Activated CD4-positive, alpha-beta T cell treated with anti-CD3 and anti-CD28 coated beads, Interleukin-2, Interleukin-6, amounts not matched to agents 100 ng/mL and 50 ng/mL, durations not matched to agents 16 hours and 8 hours (primary cell): ENCODE data around the gene GRIN1.
A peak's percentile ranks its signal among the peaks of the same experiment; 100 is the strongest.

Experiments
- DNase-seq: peaks from one replicate; pipeline ENCODE4 v3.0.0-alpha.2; 2020

The GRIN1 gene

DNA sequence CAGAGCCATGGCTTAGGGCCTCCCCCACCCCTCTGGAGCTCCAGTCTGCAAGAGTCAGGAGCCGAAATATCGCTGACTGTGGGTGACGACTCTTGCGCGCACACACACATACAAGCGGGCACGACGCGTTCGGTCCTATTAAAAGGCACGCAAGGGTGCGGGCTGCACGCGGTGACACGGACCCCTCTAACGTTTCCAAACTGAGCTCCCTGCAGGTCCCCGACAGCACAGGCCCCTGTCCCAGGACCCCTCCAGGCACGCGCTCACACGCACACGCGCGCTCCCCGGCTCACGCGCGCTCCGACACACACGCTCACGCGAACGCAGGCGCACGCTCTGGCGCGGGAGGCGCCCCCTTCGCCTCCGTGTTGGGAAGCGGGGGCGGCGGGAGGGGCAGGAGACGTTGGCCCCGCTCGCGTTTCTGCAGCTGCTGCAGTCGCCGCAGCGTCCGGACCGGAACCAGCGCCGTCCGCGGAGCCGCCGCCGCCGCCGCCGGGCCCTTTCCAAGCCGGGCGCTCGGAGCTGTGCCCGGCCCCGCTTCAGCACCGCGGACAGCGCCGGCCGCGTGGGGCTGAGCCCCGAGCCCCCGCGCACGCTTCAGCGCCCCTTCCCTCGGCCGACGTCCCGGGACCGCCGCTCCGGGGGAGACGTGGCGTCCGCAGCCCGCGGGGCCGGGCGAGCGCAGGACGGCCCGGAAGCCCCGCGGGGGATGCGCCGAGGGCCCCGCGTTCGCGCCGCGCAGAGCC lies at the start of gene GRIN1:
Gene GRIN1, plus strand, starts transcription at position 433 of the 746 bp plus-strand sequence. CDS start 333 bp downstream, outside the sequence.
- no peak for DNase-seq

DNA sequence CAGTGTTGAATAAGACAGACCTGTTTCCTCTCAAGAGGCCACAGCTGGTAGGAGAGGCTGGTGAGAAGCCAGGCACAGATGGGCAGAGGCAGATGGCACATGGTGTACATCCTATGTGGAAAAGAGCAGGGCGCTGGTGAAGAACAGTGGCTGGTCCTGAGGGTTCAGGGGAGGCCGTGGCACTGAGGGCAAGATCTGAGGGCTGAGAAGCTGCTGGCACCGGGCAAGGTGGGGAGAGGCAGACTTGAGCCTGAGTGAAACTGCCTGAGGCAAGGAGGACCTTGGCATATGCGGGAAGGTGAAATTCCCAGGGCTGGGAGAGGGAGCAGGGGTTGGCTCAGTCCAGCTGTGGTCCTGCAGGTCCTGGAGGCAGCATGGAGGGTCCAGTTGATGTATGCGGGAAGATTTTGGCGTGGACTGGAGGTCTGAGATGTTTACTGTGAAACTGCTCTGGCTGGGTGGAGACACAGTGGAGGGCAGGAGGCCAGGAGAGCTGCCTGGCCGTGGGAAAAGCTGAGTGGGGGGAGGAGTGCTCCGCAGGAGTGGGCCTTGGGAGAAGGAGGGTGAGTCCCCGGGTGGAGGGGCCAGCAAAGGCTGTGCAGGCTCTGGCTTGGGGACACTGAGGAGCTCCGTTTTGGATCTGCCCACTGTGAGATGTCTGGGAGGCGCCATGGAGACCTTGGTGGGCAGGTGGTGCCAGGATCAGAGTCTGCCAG lies 49.6 kb upstream of the GRIN1 start:
- no peak for DNase-seq

DNA sequence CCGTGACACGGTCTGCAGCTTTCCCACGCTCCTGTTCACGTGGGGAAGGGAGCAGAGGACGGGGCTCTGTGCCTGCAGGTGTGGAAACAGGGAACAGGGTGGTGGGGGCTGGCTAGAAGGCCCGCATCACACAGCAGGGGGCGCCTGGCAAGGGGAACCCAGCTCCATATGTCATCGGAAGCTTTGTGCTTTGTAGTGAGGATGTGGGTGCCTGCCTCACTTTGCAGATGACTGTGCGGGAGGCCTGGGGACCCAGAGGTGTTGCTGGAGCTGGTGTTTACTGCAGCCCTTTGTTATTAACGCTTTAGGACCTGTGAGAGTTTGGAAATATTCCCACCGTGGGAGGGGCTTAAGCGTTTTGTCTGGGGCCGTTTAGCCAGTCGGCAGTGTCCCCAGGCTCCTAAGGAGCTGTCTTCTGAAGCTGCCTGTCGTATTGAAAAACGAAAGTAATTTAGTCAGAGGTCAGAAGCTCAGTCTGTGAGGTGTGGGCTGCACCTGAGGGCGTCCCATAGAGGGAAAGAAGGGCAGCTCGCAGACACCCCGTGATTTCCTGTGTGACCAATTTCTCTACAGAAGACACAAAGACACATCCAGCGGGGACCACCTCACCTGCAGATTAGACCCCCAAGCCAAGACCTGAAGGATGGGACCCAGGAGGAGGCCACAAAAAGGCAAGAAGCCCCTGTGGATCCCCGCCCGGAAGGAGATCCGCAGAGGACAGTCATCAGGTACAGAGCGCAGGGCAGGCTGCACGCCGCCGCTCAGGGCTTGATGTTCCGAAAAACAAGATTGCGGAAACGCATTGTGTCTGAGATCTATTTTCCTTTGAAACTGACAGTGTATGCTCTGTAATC lies 43.1 kb upstream of the GRIN1 start:
- peak; percentile 93 for DNase-seq

DNA sequence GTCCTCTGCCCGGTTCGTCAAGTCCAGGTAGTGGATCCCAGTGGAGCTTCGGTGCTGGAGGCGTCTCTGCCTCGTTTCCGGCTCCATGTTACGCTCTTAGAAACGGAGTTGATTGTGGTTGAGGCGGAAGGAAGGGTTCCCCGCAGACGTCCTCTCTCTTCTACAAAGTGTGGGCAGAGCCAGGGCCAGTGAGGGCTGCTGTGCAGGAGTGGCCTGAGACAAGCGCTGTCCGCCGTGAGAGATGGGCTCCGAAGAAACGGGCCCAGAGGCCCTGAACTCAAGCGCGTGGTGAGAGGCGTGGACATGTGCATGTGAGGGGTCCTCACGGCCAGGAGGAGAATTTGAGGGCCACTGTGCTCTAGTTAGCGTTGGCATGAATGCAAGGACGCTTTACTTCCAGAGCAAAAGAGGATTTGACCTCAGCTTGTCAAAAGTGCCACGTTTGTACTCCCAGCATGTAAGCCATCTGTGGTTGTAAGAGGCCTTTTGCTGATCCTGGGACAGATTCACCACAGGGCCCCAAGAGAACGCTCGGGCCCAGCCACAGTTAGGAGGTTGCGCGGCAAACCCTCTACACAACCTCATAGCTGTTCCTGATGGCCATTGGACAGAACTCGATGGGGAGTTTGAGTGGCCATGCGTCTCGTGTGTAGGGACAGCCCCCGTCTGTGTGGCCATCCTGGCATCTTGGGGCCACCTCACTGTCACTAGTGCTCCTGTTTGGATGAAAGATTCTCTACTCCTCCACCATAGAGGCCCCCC lies 42.0 kb upstream of the GRIN1 start:
- no peak for DNase-seq

DNA sequence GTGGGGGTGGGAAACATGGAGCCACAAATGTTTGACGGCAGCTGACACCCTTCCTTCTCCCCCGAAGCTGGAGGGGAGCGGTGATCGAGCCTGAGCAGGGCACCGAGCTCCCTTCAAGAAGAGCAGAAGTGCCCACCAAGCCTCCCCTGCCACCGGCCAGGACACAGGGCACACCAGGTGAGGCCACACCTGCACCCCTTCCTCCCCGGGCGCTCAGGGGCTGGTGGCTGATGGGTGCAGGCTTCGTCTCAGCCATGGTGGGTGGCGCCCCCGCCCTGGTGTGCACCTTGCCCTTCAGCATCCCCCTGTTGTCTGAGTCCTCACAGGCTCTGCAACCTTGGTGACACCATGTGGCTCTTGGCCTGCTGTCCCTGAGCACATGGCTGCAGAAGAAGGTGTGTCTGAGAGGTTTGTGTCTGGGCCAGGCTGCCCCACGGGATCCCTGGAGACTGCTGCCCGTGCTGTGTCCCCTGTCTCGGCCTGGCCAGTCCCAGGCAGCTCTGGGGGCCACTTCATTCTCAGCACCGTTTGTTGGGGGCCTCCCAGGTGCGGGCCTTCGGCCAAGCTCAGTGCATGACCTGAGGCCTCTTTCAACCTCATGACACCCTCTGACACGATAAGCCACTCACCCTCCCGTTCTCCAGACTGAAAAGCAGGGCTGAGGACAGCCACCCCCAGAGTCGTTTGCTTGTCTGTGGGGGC lies 41.0 kb upstream of the GRIN1 start:
- no peak for DNase-seq

DNA sequence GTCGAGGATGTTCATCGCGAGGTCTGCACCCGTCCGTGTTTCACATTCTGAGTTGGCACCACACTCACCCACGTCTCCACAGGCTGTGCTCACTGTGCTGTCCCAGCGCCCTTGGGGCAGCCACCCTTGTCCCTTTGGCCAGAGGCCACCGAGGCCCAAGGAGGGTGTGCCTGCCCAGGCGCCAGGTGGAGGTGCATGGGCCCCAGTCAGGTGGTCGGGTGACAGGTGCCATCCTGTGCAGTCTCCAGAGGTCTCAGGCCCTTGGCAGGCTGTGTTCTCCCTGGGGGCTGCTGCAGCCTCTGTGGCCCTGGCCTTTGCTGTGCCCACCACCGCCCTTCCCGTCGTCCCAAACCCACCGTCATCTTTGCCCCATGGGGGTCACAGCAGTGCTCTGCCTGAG lies 39.7 kb upstream of the GRIN1 start:
- DNase-seq = no peak

DNA sequence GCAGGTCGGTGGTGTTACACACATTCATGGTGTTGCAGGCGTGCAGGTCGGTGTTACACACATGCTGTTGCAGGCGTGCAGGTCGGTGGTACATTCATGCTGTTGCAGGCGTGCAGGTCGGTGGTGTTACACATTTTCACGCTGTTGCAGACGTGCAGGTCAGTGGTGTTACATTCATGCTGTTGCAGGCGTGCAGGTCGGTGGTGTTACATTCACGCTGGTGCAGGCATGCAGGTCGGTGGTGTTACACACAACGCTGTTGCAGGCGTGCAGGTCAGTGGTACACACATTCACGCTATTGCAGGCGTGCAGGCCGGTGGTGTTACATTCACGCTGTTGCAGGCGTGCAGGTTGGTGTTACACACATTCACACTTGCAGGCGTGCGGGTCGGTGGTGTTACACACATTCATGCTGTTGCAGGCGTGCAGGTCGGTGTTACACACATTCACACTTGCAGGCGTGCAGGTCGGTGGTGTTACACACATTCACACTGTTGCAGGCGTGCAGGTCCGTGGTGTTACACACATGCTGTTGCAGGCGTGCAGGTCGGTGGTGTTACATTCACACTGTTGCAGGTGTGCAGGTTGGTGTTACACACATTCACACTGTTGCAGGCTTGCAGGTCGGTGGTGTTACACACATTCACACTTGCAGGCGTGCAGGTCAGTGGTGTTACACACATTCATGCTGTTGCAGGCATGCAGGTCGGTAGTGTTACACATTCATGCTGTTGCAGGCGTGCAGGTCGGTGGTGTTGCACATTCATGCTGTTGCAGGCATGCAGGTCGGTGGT lies 35.6 kb upstream of the GRIN1 start:
- no peak for DNase-seq

DNA sequence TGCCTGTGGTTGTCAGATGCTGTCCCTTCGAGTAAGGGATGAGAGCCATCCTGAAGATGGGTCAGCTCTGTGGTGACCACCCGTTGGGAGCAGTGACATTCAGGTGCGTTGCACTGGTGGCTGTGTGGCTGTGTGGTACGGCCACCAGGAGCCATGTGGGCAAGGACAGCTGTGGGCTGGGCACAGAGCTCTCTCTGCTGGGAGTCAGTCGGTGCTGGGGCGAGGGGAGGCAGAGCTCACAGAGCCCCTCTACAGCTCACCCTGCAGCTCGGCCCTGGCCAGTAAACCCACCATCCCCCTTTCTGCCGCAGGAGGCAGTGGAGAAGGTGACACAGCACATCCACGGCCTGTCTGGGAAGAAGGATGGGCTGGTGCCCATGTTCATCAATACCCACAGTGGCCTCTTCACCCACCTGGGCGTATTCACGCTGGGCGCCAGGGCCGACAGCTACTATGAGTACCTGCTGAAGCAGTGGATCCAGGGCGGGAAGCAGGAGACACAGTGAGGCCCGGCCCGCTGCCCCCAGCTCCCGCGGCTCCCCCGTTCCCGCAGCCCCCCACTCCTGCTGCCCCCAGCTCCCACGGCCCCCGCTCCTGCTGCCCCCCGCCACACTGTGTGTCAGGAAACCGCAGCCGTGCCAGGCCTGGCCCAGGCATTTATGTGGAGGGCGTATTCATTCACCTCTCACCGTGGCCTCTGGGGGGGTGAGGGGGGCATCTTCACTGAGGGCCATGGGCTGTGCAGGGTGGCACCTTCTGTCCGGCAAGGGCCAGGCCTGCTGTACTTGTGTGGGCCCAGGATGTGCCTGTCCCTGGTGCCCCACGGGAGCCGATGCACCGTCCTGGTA lies 32.9 kb upstream of the GRIN1 start:
- no peak for DNase-seq

DNA sequence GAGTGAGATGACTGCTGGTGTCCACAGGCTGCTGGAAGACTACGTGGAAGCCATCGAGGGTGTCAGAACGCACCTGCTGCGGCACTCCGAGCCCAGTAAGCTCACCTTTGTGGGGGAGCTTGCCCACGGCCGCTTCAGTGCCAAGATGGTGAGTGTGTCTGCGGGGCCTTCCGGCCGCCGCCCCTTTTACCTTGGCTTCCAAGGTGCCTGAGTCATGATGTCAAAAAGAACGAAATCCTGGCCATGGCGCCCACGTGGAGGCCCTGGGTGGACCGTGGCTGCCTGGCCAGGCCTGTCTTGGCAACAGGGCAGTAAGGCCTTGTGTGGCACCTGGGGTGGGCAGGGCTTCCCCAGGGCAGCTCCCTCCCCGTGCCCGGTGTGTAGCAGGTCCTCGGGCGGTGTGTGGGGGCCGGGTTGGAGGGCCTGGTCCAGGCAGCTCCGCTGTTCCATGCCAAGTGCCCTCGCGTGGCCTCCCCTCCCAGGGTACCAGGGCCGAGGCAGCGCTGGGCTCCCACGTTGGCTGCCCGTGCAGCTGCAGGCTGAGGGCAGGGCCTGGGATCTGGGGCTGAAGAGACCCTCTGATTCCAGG lies 32.2 kb upstream of the GRIN1 start:
- no peak for DNase-seq

DNA sequence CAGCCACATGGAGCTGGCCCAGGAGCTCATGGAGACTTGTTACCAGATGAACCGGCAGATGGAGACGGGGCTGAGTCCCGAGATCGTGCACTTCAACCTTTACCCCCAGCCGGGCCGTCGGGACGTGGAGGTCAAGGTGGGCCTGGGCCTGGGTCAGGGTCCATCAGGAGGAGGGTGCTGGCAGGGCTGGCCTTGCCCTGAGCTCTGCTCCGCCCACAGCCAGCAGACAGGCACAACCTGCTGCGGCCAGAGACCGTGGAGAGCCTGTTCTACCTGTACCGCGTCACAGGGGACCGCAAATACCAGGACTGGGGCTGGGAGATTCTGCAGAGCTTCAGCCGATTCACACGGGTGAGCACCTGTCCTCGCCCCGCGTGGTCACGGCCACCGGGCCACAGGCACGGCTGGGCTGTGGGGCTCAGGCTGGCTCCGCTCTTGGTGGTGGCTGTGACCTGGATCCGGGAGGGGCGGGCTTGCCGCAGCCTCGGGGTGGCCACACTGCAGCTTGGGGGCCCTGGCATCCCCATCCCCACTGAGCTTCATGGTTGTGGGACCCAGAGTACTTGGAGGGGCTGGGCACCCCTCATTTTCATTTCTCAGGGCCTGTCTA lies 31.5 kb upstream of the GRIN1 start:
- DNase-seq = no peak

DNA sequence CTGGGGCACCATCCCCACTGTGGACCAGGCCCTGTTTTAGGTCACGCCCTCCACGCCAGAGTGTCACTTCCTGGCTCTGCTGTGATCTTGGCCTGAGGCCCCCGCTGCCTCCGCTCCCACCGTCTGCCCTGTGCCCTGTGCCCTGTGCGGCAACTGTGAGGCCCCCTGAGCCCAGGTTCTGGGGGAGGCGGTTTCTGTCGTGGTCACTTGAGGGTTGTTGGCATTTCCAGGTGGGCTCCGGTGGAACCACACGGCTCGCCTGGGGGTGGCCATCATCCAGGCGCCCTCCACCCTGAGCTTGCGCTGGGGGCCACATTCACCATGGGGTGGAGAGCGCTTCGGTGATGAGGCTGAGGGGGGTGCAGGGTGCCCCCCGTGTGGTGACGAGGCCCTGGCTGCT lies 31.0 kb upstream of the GRIN1 start:
- DNase-seq = no peak

DNA sequence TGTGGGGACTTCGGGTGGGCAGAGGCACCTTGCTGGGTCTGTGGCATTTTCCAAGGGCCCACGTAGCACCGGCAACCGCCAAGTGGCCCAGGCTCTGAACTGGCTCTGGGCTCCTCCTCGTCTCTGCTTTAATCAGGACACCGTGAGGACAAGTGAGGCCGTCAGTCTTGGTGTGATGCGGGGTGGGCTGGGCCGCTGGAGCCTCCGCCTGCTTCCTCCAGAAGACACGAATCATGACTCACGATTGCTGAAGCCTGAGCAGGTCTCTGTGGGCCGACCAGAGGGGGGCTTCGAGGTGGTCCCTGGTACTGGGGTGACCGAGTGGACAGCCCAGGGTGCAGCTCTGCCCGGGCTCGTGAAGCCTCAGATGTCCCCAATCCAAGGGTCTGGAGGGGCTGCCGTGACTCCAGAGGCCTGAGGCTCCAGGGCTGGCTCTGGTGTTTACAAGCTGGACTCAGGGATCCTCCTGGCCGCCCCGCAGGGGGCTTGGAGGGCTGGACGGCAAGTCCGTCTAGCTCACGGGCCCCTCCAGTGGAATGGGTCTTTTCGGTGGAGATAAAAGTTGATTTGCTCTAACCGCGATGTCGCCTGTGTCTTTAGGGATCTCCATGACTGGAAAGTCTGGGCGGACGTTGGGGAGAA lies 30.2 kb upstream of the GRIN1 start:
- DNase-seq = no peak

DNA sequence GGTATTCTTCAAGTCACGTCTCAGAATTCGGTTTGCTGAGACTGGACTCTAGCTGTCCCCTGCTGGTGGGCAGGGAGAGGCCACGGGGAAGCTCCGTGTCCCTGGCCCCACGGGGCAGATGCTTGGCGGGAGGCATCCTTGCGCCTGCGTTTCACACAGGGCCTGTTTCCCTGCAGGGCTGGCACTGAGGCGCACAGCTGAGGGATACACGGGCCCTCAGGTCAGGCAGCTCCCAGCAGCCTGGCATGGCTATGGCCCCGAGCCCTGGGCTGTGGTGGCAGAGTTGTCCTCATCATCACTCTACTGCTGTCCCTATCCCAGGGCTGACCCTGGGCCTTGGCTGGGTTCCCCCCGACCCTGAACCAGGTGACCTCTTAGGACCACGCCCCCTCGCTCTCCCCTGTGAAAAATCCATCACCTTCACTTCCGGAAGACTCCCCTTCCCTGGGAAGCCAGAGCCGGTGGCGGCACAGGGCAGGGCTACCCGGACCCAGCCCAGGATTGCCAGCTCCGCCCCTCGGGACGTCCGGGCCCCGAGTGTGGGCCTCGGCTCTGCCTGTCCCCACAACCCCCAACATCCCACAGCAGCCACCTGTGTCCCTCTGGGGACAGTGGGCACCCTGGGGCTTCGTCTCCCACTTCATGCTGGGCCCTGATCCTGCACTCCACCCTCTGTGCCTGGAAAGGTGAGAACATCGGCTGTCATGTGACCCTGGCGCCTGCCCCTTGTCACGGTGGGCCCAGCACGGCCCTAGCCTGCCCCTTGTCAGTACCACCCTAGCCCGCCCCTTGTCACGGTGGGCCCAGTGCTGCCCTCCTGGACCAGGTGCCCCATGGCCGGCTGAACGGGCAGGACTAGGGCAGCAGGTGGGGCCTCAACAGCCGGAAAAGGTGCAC lies 29.5 kb upstream of the GRIN1 start:
- no peak for DNase-seq

DNA sequence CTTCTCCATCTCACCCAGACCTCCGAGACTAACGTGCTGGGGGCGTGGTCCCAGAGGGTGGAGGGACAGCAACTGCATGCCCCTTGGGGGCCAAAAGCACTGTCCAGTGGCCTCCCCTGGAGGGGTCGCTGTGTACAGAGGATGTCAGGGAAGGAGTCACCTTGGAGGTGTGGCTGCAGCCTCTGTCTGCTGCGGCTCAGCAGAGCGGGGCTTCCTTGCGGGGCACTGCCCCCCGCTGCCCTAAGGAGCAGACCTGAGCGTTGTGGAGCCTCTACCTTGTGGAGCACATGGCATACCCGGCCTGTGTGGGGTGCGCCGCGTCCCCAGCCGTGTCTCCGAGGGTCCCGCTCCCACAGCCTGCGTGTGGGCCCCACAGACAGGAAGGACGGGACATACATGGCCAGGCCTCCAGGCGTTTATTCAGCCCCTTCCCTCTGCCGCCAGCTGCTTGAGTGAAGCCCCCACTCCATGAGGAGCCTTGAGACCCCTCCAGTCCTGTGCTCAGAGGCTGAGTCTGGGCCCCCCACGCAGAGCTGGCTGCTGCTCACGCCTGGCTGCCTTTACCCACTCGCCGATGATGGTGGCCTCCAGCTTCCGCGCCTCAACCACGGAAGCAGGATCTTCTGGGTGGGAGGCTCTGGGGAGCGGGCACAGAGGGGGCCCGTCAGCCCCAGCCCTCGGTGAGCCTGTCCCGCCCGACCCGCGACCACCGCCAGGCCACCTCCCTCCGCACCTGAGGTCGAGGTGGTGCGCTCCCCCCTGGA lies 28.6 kb upstream of the GRIN1 start:
- DNase-seq = no peak

DNA sequence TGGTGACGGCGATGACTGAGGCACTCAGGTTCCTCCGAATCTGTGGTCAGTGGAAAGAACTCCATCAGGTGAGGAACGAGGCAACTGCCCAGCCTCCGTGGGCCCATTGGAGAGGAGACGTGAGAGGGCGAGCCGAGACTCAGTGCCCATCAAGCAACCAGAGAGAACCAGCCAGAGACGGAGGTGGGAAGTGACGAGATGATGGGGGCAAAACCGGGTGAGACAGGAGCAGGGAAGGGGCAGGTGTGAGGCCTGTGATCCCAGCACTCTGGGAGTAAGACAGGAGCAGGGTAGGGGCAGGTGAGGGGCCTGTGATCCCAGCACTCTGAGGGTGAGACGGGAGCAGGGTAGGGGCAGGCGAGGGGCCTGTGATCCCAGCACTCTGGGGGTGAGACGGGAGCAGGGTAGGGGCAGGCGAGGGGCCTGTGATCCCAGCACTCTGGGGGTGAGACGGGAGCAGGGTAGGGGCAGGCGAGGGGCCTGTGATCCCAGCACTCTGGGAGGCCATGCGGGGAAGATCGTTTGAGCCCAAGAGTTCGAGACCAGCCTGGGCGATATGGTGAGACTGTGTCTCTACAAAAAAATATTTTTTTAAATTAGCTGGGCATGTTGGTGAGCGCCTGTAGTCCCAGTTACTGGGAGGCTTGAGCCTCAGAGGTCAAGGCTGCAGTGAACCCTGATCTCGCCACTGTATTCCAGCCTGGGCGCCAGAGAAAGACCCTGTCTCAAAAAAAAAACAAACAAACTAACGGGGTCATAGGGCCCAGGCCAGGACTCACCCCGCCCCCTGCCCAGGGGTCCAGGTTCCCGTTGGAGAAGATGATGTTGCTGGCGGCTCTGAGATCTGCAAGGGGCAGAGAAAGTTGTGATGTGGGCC lies 27.8 kb upstream of the GRIN1 start:
- DNase-seq = no peak
